GM21423 (cell line): Measurements from ENCODE around the gene PKN2.
"Not testable (repeated sequence)": the region's sequence is repeated elsewhere in the genome, so short reads cannot be mapped to it uniquely, and the experiment has no call there.

Experiments
- ATAC-seq: cut with Tn5 transposase; IDR thresholded peaks from one replicate; pipeline ENCODE4 v1.9.1; 2021; ENCODE audit warnings: mild to moderate bottlenecking, moderate library complexity; ENCODE audit not compliant: unreplicated experiment

PKN2 gene

DNA sequence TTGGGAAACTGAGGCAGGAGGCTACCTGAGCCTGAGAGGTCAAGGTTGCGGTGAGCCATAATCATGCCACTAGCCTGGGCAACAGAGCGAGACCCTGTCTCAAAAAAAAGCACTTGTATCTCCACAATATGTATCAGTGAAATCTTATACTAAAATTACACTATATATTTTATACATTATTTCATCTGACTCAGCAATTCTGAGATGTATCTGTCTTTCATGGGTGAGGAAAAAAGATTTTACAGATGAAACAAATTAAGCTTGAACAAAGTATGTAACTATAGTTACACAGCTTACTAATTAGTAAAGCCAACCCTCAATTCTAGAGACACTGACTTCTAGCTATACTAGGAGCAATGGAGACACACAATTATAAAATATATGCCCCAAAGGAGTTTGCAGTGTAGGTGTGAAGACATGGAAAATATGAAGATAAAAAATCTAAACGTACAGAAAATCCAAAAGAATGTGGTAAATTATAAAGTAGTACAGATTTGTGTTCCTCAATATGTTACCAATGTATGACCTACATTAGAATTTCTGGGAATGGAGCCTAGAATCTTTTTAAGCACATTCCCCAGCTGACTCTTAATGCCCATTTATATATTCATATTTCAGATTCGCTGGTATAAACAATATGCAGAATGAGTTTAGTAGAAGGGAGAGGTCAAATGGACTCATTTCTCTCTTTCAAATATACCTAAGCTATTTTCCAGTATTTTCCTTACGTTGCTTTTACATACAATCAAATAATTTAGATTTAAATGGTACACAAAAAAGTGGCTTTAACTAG lies 192.7 kb downstream of the PKN2 start:
- ATAC-seq = no peak

DNA sequence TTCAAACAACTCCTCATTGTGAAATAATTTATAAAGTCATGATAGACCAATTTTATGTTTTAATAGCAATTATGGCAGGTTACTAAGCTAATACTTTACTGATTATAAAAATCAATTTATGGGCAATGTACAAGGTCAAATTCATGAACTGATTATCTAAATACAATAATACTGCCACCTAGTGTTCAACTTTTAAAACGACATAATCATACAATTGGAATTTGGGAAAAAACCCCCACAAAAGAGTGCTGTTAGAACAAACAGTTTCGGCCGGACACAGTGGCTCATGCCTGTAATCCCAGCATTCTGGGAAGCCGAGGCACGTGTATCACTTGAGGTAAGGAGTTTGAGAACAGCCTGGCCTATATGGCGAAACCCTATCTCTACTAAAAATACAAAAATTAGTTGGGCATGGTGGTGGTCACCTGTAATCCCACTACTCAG lies 193.3 kb downstream of the PKN2 start:
- no peak for ATAC-seq

DNA sequence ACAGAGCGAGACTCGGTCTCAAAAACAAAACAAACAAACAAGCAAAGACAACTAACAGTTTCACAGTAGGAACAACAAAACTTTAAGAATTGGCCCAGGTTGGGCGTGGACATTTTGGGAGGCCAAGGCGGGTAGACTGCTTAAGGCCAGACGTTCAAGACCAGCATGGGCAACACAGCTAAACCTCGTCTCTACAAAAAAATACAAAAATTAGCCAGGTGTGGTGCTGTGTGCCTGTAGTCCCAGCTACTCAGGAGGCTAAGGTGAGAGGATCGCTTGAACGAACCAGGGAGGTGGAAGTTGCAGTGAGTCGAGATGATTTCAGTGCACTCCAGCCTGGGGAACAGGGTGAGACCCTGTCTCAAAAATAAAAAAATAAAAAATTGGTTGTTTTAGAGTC lies 193.8 kb downstream of the PKN2 start:
- no peak for ATAC-seq

DNA sequence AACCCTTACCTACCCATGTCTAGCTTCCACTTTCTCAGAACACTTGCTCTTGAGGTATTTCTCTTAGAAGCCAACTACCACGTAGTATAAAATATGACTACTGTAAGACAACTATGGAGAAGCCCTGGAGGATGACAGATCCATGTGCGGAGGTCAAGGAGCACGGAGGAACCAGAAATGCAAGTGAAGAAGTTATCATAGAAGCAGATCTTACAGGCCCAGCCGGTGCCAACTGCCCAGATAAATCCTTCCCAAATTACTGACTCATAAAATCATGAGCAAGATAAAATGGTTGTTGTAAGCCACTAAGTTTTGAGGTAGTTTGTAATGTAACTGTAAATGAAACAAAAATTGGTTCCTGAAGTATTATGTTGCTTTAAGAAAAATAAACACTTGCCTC lies 194.7 kb downstream of the PKN2 start:
- ATAC-seq = no peak

DNA sequence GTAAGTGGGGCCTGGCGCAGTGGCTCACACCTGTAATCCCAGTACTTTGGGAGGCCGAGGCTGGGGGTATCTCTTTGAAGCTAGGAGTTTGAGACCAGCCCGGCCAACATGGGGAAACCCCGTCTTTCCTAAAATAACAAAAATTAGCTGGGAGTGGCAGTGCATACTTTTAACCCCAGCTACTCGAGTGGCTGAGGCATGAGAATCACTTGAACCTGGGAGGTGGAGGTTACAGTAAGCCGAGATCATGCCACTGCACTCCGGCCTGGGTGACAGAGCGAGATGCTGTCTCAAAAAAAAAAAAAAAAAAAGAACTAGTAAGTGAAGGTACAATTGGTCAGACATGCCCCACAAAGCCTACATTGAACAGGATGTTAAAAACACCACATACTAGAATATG lies 196.6 kb downstream of the PKN2 start:
- not testable (repeated sequence) for ATAC-seq

DNA sequence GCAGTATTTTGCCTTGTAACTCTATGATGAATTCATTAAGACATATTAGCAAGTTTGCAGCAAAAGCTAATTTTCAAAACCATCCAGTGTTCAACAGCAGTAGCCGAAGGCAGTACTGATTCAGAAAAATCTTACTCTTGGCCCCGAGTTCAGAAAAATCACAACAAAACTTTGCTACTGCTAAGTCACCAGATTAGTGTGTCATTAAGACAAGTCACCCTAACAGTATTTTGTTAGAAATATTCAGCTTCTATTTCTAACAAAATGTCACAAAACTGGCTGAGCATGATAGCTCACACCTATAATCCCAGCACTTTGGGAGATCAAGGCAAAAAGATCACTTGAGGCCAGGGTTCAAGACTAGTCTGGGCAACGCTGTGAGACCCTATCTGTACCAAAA lies 199.1 kb downstream of the PKN2 start:
- ATAC-seq = no peak
